ENCODE data around the gene SLX9.

DNA sequence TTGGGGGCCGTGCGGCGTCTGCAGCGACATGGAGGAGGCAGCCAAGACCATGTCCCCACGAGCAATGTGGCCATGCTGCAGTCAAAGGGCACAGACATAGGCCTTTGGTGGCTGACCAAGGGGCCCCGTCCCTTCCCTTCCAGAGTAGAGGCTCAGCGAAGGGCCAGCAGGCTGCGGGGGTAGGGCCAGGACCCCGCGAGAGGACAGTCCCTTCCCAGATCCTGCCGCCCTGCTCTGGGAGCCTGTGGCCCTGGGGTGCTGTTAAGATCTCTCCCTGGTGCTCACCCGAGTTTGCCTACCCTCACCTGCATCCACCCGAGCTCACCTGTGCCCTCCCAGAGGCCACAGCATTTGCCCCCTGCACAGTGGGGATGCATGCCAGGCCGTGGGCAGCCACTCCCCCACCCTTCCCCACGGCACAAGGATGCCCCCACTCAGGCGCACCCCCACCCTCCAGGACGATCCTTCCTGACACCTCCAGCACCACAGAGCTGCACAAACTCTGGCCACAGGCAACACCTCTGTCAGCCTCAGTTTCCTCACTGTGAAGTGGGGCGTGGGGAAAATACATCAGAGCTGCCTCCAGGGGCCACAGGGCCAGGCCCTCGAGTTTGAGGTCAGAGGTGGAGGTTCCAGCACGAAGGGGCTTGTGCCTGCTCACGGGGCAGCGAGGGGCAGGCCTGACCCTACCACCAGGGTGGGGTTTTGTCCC lies 34.7 kb upstream of the SLX9 start:
- TF ChIP-seq, protein P1, sequence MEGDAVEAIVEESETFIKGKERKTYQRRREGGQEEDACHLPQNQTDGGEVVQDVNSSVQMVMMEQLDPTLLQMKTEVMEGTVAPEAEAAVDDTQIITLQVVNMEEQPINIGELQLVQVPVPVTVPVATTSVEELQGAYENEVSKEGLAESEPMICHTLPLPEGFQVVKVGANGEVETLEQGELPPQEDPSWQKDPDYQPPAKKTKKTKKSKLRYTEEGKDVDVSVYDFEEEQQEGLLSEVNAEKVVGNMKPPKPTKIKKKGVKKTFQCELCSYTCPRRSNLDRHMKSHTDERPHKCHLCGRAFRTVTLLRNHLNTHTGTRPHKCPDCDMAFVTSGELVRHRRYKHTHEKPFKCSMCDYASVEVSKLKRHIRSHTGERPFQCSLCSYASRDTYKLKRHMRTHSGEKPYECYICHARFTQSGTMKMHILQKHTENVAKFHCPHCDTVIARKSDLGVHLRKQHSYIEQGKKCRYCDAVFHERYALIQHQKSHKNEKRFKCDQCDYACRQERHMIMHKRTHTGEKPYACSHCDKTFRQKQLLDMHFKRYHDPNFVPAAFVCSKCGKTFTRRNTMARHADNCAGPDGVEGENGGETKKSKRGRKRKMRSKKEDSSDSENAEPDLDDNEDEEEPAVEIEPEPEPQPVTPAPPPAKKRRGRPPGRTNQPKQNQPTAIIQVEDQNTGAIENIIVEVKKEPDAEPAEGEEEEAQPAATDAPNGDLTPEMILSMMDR (IDR thresholded peaks at IDR 0.05), result no peak
- TF ChIP-seq POLR2A (IDR thresholded peaks at IDR 0.05), result no peak

Measured in right lobe of liver (tissue), 4 donors.